GM10266 (cell line): ENCODE results near the gene SCFD2.

Experiments used
- DNase-seq: peaks from one replicate; pipeline ENCODE4 v3.0.0; 2012; ENCODE audit errors: extremely low spot score
- CTCF ChIP-seq: IDR thresholded peaks from 2 replicates; pipeline ENCODE4 v1.5.1; 2012; ENCODE audit warnings: mild to moderate bottlenecking, low read depth; ENCODE audit not compliant: control insufficient read depth, insufficient read depth; ENCODE audit errors: missing control alignments

Gene SCFD2

GRCh38 chr4:53055716-53056403, 310.0 kb downstream of the SCFD2 start:
- TF ChIP-seq CTCF: no peak
- DNase-seq: no peak

GRCh38 chr4:53055274-53055673, 310.6 kb downstream of the SCFD2 start:
- no peak for DNase-seq
- no peak for TF ChIP-seq CTCF

GRCh38 chr4:53050361-53050774, 315.5 kb downstream of the SCFD2 start:
- DNase-seq: no peak
- no peak for TF ChIP-seq CTCF

GRCh38 chr4:53049528-53049927, 316.3 kb downstream of the SCFD2 start:
- no peak for DNase-seq
- TF ChIP-seq CTCF: no peak

- DNase-seq: no peak
- no peak for TF ChIP-seq CTCF
Measured at GRCh38 chr4:53044651-53044960, 321.3 kb downstream of the SCFD2 start.

- no peak for DNase-seq
- no peak for TF ChIP-seq CTCF
Measured at GRCh38 chr4:53043891-53044650, 321.8 kb downstream of the SCFD2 start.

GRCh38 chr4:53043055-53043454, 322.8 kb downstream of the SCFD2 start:
- no peak for DNase-seq
- no peak for TF ChIP-seq CTCF
